SU-DHL-6 (cell line): ENCODE data around the gene CHSY1.
"Not testable (repeated sequence)": the region's sequence is repeated elsewhere in the genome, so short reads cannot be mapped to it uniquely, and the experiment has no call there.

ENCODE experiments used
- H2AFZ ChIP-seq: fragments of 200-600 bp; sonication (generic); 2 replicates; pipeline ENCODE4 v1.6.1; 2014; ENCODE audit warnings: low read depth, mild to moderate bottlenecking, moderate library complexity, mixed read lengths, antibody characterized with exemption, low read length; ENCODE audit not compliant: severe bottlenecking
- H3F3A ChIP-seq: fragments of 200-600 bp; shearing (Covaris generic); 2 replicates; pipeline ENCODE4 v1.6.0; 2016; ENCODE audit warnings: antibody characterized with exemption, mild to moderate bottlenecking; ENCODE audit not compliant: insufficient read depth
- H3K27ac ChIP-seq: fragments of 200-600 bp; sonication (generic); 2 replicates; pipeline ENCODE4 v1.5.1; 2016; ENCODE audit warnings: low read depth, mild to moderate bottlenecking, low read length, moderate library complexity, mixed read lengths
- H3K27me3 ChIP-seq: fragments of 200-600 bp; sonication (generic), shearing (Covaris generic); 2 replicates; pipeline ENCODE4 v1.6.0; 2014; ENCODE audit warnings: mild to moderate bottlenecking, low read length
- H3K36me3 ChIP-seq: fragments of 200-600 bp; sonication (generic); 2 replicates; pipeline ENCODE4 v1.6.1; 2014; ENCODE audit warnings: mild to moderate bottlenecking, low read length, mixed read lengths
- H3K4me2 ChIP-seq: fragments of 300-600, 200-600 bp; shearing (Covaris generic), sonication (generic); 2 replicates; pipeline ENCODE4 v1.6.0; 2014; ENCODE audit warnings: low read length, low read depth, mild to moderate bottlenecking; ENCODE audit not compliant: poor library complexity, severe bottlenecking
- H3K4me3 ChIP-seq: fragments of 200-600 bp; sonication (generic); 2 replicates; pipeline ENCODE4 v1.5.1; 2014; ENCODE audit warnings: antibody characterized with exemption, low read length, mild to moderate bottlenecking, mixed read lengths; ENCODE audit not compliant: insufficient read depth, poor library complexity, severe bottlenecking
- H3K79me2 ChIP-seq: fragments of 200-600 bp; sonication (generic); 2 replicates; pipeline ENCODE4 v1.6.1; 2014; ENCODE audit warnings: mild to moderate bottlenecking, low read length, moderate library complexity; ENCODE audit not compliant: insufficient read depth
- H3K9ac ChIP-seq: fragments of 200-600 bp; sonication (generic); 2 replicates; pipeline ENCODE4 v1.7.0; 2014; ENCODE audit warnings: mild to moderate bottlenecking, low read length
- H3K9me2 ChIP-seq: fragments of 200-600 bp; sonication (generic); replicated peaks from 2 replicates; pipeline ENCODE4 v1.6.1; 2014; ENCODE audit warnings: low read length; ENCODE audit not compliant: insufficient read depth
- H3K9me3 ChIP-seq: fragments of 200-600 bp; sonication (generic); 2 replicates; pipeline ENCODE4 v1.6.1; 2014; ENCODE audit warnings: low read length, mixed read lengths; ENCODE audit not compliant: insufficient read depth
- H4K20me1 ChIP-seq: fragments of 200-600 bp; sonication (generic); 2 replicates; pipeline ENCODE4 v1.6.1; 2014; ENCODE audit warnings: low read depth, mild to moderate bottlenecking, antibody characterized with exemption, low read length, moderate library complexity, mixed read lengths
- EZH2phosphoT487 ChIP-seq: fragments of 200-600 bp; sonication (generic), shearing (Covaris generic); conservative IDR thresholded peaks from 2 replicates; pipeline ENCODE4 v1.6.1; 2018; ENCODE audit warnings: mild to moderate bottlenecking, antibody characterized with exemption, low read length, moderate library complexity, mixed read lengths
- TF ChIP-seq, protein P1 (sequence below): fragments of 200-600 bp; sonication (generic); IDR thresholded peaks from one replicate; pipeline ENCODE4 v1.5.1; 2017; ENCODE audit warnings: antibody characterized with exemption, mild to moderate bottlenecking, low read length, moderate library complexity; ENCODE audit not compliant: insufficient read depth, poor library complexity, severe bottlenecking

Gene CHSY1

DNA sequence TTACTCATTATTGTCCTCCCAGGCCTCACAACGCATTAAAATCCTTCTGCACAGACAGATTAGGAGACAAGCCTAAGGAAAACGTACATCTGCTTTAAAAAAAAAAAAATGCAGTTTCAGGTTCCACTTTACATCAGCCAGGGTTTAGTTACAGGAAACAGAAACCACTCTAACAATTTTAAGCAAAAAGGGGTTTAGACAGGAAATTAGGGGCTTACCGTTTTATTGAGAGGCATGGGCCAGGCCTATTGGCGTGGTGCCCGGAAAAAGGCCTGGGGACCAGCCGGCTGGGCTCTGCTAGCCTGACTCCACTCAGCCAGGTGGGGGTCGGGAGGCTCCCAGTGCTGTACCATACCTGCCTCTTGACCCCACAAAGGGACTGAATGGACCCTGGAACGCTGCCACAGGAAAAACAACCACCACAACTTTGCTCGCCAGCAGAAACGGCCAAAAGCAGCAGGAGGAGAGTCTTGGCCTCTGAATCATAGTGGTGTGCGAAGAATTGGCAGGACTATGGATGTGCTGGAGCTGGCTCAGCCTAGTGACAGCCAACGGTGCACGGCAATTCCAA is 124.3 kb downstream of the CHSY1 start:
- no peaks in the 10 kb centered on the region for H3K36me3 ChIP-seq
- peak overlapping the region; percentile 5 for H3K4me3 ChIP-seq
- no peaks in the 10 kb centered on the region for H3K9me2 ChIP-seq
- peak overlapping the region; percentile 55 for H3K9ac ChIP-seq
- no peak for TF ChIP-seq EZH2phosphoT487
- TF ChIP-seq, protein P1, sequence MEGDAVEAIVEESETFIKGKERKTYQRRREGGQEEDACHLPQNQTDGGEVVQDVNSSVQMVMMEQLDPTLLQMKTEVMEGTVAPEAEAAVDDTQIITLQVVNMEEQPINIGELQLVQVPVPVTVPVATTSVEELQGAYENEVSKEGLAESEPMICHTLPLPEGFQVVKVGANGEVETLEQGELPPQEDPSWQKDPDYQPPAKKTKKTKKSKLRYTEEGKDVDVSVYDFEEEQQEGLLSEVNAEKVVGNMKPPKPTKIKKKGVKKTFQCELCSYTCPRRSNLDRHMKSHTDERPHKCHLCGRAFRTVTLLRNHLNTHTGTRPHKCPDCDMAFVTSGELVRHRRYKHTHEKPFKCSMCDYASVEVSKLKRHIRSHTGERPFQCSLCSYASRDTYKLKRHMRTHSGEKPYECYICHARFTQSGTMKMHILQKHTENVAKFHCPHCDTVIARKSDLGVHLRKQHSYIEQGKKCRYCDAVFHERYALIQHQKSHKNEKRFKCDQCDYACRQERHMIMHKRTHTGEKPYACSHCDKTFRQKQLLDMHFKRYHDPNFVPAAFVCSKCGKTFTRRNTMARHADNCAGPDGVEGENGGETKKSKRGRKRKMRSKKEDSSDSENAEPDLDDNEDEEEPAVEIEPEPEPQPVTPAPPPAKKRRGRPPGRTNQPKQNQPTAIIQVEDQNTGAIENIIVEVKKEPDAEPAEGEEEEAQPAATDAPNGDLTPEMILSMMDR = no peak
- no peaks in the 10 kb centered on the region for H3K9me3 ChIP-seq
- H3K4me2 ChIP-seq = peak overlapping the region; percentile 56
- no peaks in the 10 kb centered on the region for H4K20me1 ChIP-seq
- peak overlapping the region; percentile 44 for H2AFZ ChIP-seq
- H3K27ac ChIP-seq = peak overlapping the region; percentile 82
- H3F3A ChIP-seq = no peaks in the 10 kb centered on the region; the same call in 1 of the 2 replicates
- no peaks in the 10 kb centered on the region for H3K27me3 ChIP-seq
- H3K79me2 ChIP-seq = no peaks in the 10 kb centered on the region

DNA sequence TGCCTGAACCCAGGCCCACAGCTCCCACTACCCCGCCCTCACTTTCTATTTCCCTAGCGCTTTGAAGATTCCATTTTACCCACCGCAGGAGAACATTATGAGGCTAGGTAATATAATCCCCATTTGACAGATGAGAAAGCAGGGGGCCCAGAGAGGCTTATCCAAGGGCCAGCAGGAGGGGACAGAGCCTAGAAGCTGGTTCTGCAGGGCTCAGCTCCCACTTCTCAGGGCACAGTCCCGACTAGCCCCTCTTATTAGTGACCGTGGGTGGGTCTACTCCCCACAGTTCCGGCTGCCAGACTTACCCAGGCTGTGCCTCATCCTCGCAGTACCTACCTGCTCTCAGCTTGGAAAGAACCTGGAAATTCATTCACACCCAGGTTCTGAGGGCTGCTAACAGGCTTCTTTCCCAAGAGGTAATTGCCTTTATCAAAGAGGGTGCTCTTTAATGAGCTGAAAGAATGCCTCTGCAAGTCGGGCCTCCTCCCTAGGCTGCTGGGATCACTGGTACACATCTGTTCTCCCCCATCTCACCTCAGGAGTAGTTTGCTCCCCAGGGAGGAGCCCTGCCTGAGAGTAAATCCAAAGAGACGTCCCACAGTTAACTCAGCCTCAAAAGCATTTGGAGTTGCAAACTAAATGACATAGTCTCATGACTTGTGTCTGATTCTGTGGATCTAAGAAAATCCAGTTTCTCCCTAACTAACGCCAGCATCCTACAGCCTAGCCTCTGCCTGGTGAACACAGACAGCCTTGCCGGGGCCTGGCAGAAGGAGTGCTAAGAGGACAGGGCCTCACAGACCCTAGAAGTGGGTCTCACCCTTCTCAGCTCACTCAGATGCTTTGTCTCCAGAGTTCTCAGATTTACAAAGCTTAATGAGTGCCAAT is 125.0 kb downstream of the CHSY1 start:
- Histone ChIP-seq H4K20me1 (no peaks in the 10 kb centered on the region), H3K9me3 (no peaks in the 10 kb centered on the region), H3K27me3 (no peaks in the 10 kb centered on the region), H3K36me3 (no peaks in the 10 kb centered on the region), H3K27ac (peak overlapping the region; percentile 82), H3K9ac (peak overlapping the region; percentile 55), H3K79me2 (no peaks in the 10 kb centered on the region), H3K4me3 (peak overlapping the region; percentile 5), H3K4me2 (peak overlapping the region; percentile 56), H2AFZ (peak overlapping the region; percentile 44), H3K9me2 (no peaks in the 10 kb centered on the region), H3F3A (no peaks in the 10 kb centered on the region; the same call in 1 of the 2 replicates)
- no peak for TF ChIP-seq EZH2phosphoT487
- TF ChIP-seq, protein P1 = no peak

DNA sequence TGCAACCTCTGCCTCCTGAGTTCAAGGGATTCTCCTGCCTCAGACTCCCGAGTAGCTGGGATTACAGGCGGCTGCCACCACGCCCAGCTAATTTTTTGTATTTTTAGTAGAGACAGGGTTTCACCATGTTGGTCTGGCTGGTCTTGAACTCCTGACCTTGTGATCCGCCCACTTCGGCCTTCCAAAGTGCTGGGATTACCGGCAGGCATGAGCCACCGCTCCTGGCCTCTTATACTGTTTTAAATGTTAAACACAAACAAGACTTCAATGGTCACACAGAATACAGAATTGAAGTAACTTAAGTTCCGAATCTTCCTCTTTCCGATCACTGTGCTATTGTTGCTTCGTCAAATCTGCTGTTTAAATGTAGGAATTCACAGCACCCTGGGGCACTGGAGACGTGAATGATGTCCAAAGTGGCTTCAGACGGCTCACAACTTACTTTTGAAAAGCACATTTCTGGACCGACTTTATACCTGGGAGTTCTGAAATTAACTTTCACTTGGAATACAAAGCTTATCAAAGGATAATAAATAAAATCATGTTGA is 125.9 kb downstream of the CHSY1 start:
- not testable (repeated sequence) for H3K4me3 ChIP-seq, H3K9me3 ChIP-seq, H3K79me2 ChIP-seq, H3K36me3 ChIP-seq, H3F3A ChIP-seq, H3K9ac ChIP-seq, H3K4me2 ChIP-seq, H2AFZ ChIP-seq, H4K20me1 ChIP-seq, H3K27ac ChIP-seq, H3K9me2 ChIP-seq, H3K27me3 ChIP-seq
